OCI-LY7 (cell line): ENCODE data around the gene CELF1. TPM values are rescaled to one million over a fixed set of nuclear protein-coding genes. Genes with fewer than 3 reads are reported as not detected.
"Not testable (repeated sequence)": the region's sequence is repeated elsewhere in the genome, so short reads cannot be mapped to it uniquely, and the experiment has no call there.

ENCODE experiments used
- BruUV-seq: library from RNA; stranded (reverse); fragments of 400-500 nt; replicated peaks from 2 replicates; lab custom pipeline; 2021; lab: Mats Ljungman, UMichigan
- CTCF ChIA-PET: fragments of 300-600 bp; sonication (Branson Sonifier 250); formaldehyde crosslinking; loops from one replicate; lab custom pipeline; 2022; ENCODE audit warnings: antibody characterized with exemption; ENCODE audit not compliant: unreplicated experiment; lab: Charles Lee
- POLR2A ChIA-PET: fragments of 300-600 bp; sonication (Branson Sonifier 250); formaldehyde crosslinking; loops from one replicate; lab custom pipeline; 2022; ENCODE audit warnings: antibody characterized with exemption; lab: Charles Lee
- DNase-seq: peaks from one replicate; pipeline ENCODE4 v3.0.0-alpha.2; 2015; ENCODE audit warnings: low spot score
- H2AFZ ChIP-seq: fragments of 200-600 bp; sonication (generic), shearing (Covaris generic); 2 replicates; pipeline ENCODE4 v1.6.1; 2014; ENCODE audit warnings: mild to moderate bottlenecking, antibody characterized with exemption, low read length, moderate library complexity
- H3K27ac ChIP-seq: fragments of 200-600 bp; sonication (generic); 2 replicates; pipeline ENCODE4 v1.5.1; 2014; ENCODE audit warnings: mixed run types, low read depth, mild to moderate bottlenecking, moderate library complexity, low read length, inconsistent platforms; ENCODE audit not compliant: poor library complexity, severe bottlenecking
- H3K36me3 ChIP-seq: fragments of 200-600 bp; sonication (generic); 2 replicates; pipeline ENCODE4 v1.6.1; 2014; ENCODE audit warnings: mild to moderate bottlenecking, antibody characterized with exemption, low read length, moderate library complexity, mixed read lengths; ENCODE audit not compliant: insufficient read depth
- H3K4me1 ChIP-seq: fragments of 200-600 bp; sonication (generic); 2 replicates; pipeline ENCODE4 v1.5.1; 2014; ENCODE audit warnings: mild to moderate bottlenecking, low read length; ENCODE audit not compliant: insufficient read depth, poor library complexity, severe bottlenecking
- H3K4me2 ChIP-seq: fragments of 200-600 bp; sonication (generic); 2 replicates; pipeline ENCODE4 v1.6.1; 2014; ENCODE audit warnings: mild to moderate bottlenecking, low read length
- H3K4me3 ChIP-seq: fragments of 200-600 bp; sonication (generic); 2 replicates; pipeline ENCODE4 v1.5.1; 2014; ENCODE audit warnings: mild to moderate bottlenecking, low read depth, low read length; ENCODE audit not compliant: poor library complexity, severe bottlenecking
- H3K79me2 ChIP-seq: fragments of 200-600 bp; sonication (generic); 2 replicates; pipeline ENCODE4 v1.6.1; 2016; ENCODE audit warnings: low read depth, mild to moderate bottlenecking, low read length, moderate library complexity, mixed read lengths; ENCODE audit not compliant: insufficient read depth
- H3K9me2 ChIP-seq: fragments of 200-600 bp; sonication (generic); 2 replicates; pipeline ENCODE4 v1.6.1; 2016; ENCODE audit warnings: mild to moderate bottlenecking, low read length, mixed read lengths; ENCODE audit not compliant: insufficient read depth
- H3K9me3 ChIP-seq: fragments of 200-600 bp; sonication (generic); 2 replicates; pipeline ENCODE4 v1.6.1; 2014; ENCODE audit warnings: mild to moderate bottlenecking, mixed run types, low read length, mixed read lengths
- H4K20me1 ChIP-seq: fragments of 200-600 bp; sonication (generic); 2 replicates; pipeline ENCODE4 v1.6.1; 2014; ENCODE audit warnings: mild to moderate bottlenecking, antibody characterized with exemption, low read length, moderate library complexity, mixed read lengths; ENCODE audit not compliant: insufficient read depth
- CTCF ChIP-seq: fragments of 200-600 bp; sonication (generic); conservative IDR thresholded peaks from 2 replicates; pipeline ENCODE4 v1.5.1; 2014; ENCODE audit warnings: mild to moderate bottlenecking, antibody characterized with exemption, low read length, moderate library complexity, mixed read lengths
- EZH2phosphoT487 ChIP-seq: fragments of 200-600 bp; sonication (generic); IDR thresholded peaks from 2 replicates; pipeline ENCODE4 v1.6.1; 2018; ENCODE audit warnings: low read depth, borderline replicate concordance, mild to moderate bottlenecking, mixed run types, antibody characterized with exemption, low read length, moderate library complexity, mixed read lengths
- intact Hi-C: fragments of 100-400 bp; cut with micrococcal nuclease; formaldehyde crosslinking; loops from one replicate; pipeline ENCODE4 v1.10.0; 2022; ENCODE audit not compliant: unreplicated experiment
- total RNA-seq, 2 experiments: library from RNA; depleted of rRNA in 1 of 2; stranded (reverse); fragments of >200 nt in 1 of 2; shearing (Covaris generic) in 1 of 2; gene quantifications; 2 replicates each; pipeline ENCODE4 v1.2.3, GENCODE V29; 2014 to 2022

CELF1 gene
- total RNA-seq, 2 experiments from 2014 or later, result 87.4 to 143 TPM

GRCh38 chr11:47560426-47560825 is 7.5 kb upstream of the CELF1 start:
- BruUV-seq, result TSS peak; percentile 40
- Histone ChIP-seq H2AFZ (no peak overlapping the region), H4K20me1 (no peaks in the 10 kb centered on the region), H3K79me2 (no peaks in the 10 kb centered on the region), H3K4me3 (no peak overlapping the region), H3K9me2 (no peaks in the 10 kb centered on the region), H3K36me3 (no peaks in the 10 kb centered on the region), H3K4me1 (peaks cover 7% of the 10 kb centered on the region), H3K9me3 (no peaks in the 10 kb centered on the region), H3K4me2 (no peak overlapping the region), H3K27ac (no peak overlapping the region)
- no peak for TF ChIP-seq CTCF
- no peak for TF ChIP-seq EZH2phosphoT487
- DNase-seq, result no peak
- ChIA-PET POLR2A (interaction anchor here (0.6 kb wide), 1 partner anchor 502 kb away, joined by 4 read pairs; no protein-coding TSS in a partner anchor), CTCF (no interaction called here)
- intact Hi-C loops, result no loop called here

DNA sequence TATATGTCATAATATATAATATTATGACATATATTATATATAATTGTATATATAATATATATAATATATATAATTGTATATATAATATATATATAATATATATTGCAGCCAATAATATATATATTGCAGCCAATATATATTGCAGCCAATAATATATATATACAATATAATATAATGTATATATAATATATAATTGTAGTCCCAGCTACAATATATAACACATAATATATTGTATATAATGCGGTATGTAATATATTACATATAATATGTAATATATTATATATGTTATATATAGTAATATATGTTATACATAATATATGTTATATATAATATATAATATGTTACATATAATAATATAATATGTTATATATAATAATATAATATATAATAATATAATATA is 5.8 kb upstream of the CELF1 start:
- Histone ChIP-seq H2AFZ (no peak overlapping the region), H3K4me2 (no peak overlapping the region), H3K4me3 (no peak overlapping the region), H3K4me1 (peaks cover 5% of the 10 kb centered on the region), H3K9me3 (no peaks in the 10 kb centered on the region), H4K20me1 (no peaks in the 10 kb centered on the region), H3K27ac (no peak overlapping the region), H3K79me2 (no peaks in the 10 kb centered on the region), H3K36me3 (no peaks in the 10 kb centered on the region), H3K9me2 (no peaks in the 10 kb centered on the region)
- no peak for DNase-seq
- ChIA-PET CTCF (no interaction called here), POLR2A (interaction anchor here (0.5 to 0.9 kb wide), 3 partner anchors 8 to 26 kb away, joined by 3 read pairs; no protein-coding TSS in a partner anchor)
- intact Hi-C loops, result no loop called here
- TF ChIP-seq CTCF (no peak), EZH2phosphoT487 (no peak)
- BruUV-seq, result no TSS peak

- H3K9me3 ChIP-seq, H3K4me2 ChIP-seq, DNase-seq, CTCF ChIA-PET, H3K9me2 ChIP-seq, H4K20me1 ChIP-seq, H3K4me1 ChIP-seq, H3K27ac ChIP-seq, BruUV-seq, intact Hi-C loops, H3K79me2 ChIP-seq, H3K4me3 ChIP-seq, H2AFZ ChIP-seq, H3K36me3 ChIP-seq: not testable (repeated sequence)
- POLR2A ChIA-PET, result interaction anchor here (0.7 to 1.2 kb wide), 2 partner anchors 8 to 22 kb away, joined by 3 to 4 read pairs; partner anchors contain the start of genes KBTBD4 and NDUFS3
Measured at GRCh38 chr11:47557004-47557403, 4.1 kb upstream of the CELF1 start.
